HCT116 (cell line): ENCODE results near the gene NR2E1. TPM values are rescaled to one million over a fixed set of nuclear protein-coding genes. Genes with fewer than 3 reads are reported as not detected.

ENCODE experiments used
- ATAC-seq: fragments of 200-7000 bp; cut with Tn5 transposase; 2 replicates; pipeline ENCODE4 v1.9.1; 2020; ENCODE audit warnings: mild to moderate bottlenecking, moderate library complexity
- BruUV-seq: library from RNA; stranded (reverse); fragments of 400-500 nt; replicated peaks from 2 replicates; lab custom pipeline; 2021; lab: Mats Ljungman, UMichigan
- CTCF ChIA-PET: fragments of 300-600 bp; sonication (Branson Sonifier 250); formaldehyde crosslinking; loops from one replicate; lab custom pipeline; 2021; ENCODE audit warnings: antibody characterized with exemption; lab: Charles Lee
- POLR2A ChIA-PET: fragments of 300-600, 350-600 bp; sonication (Branson Sonifier 250); formaldehyde crosslinking; loops from one replicate; lab custom pipeline; 2021; ENCODE audit warnings: antibody characterized with exemption; lab: Charles Lee
- RAD21 ChIA-PET, 2 experiments: fragments of 300-600 bp; sonication (Branson Sonifier 250); formaldehyde crosslinking; loops; one replicate each; lab custom pipeline; 2023; ENCODE audit warnings: low total read pairs in 2 of 2; ENCODE audit not compliant: uncharacterized antibody in 2 of 2, unreplicated experiment in 2 of 2, low non-redundant PET in 1 of 2; lab: Charles Lee
- DNase-seq: peaks from one replicate; pipeline ENCODE4 v3.0.0-alpha.2; 2010; ENCODE audit warnings: low read depth, low spot score
- H2AFZ ChIP-seq: fragments of 200-600 bp; shearing (Covaris generic), sonication (generic); 2 replicates; pipeline ENCODE4 v1.6.1; 2017; ENCODE audit warnings: low read depth, mixed run types, mixed read lengths, antibody characterized with exemption, low read length; ENCODE audit not compliant: poor library complexity, severe bottlenecking
- H3K27ac ChIP-seq: 2 replicates; pipeline ENCODE4 v1.5.1; 2012; ENCODE audit warnings: low read depth, low read length
- H3K27me3 ChIP-seq: fragments of 200-600 bp; sonication (generic); 2 replicates; pipeline ENCODE4 v1.6.1; 2016; ENCODE audit warnings: mixed run types, low read length, mixed read lengths; ENCODE audit not compliant: insufficient read depth
- H3K36me3 ChIP-seq, 2 experiments: fragments of 200-500 bp in 1 of 2; fragments of 200-600 bp in 1 of 2; sonication (Bioruptor generic) in 1 of 2; sonication (generic) in 1 of 2; 2 replicates each; pipeline versions ENCODE4 v1.5.1 to v1.6.1; 2014 to 2016; ENCODE audit warnings: low read length in 2 of 2, inconsistent platforms in 1 of 2, mixed read lengths in 1 of 2, mixed run types in 1 of 2; ENCODE audit not compliant: insufficient read depth in 2 of 2, control insufficient read depth in 1 of 2
- H3K4me1 ChIP-seq, 2 experiments: fragments of 200-600 bp in 1 of 2; sonication (generic) in 1 of 2; 2 replicates each; pipeline versions ENCODE4 v1.5.1 to v1.6.1; 2012 to 2017; ENCODE audit warnings: low read length in 2 of 2, inconsistent platforms in 1 of 2, mild to moderate bottlenecking in 1 of 2, mixed read lengths in 1 of 2, mixed run types in 1 of 2, moderate library complexity in 1 of 2; ENCODE audit not compliant: insufficient read depth in 2 of 2, control insufficient read depth in 1 of 2
- H3K4me2 ChIP-seq: fragments of 200-600 bp; sonication (generic); 2 replicates; pipeline ENCODE4 v1.6.1; 2017; ENCODE audit warnings: mixed run types, low read length, mixed read lengths
- H3K4me3 ChIP-seq, 2 experiments: fragments of 200-600 bp in 1 of 2; sonication (generic) in 1 of 2; replicated peaks in 1 of 2; 2 replicates each; pipeline ENCODE4 v1.5.1; 2011 to 2016; ENCODE audit warnings: low read length in 2 of 2, control low read depth in 1 of 2, low read depth in 1 of 2, mild to moderate bottlenecking in 1 of 2, mixed read lengths in 1 of 2, mixed run types in 1 of 2
- H3K79me2 ChIP-seq: fragments of 200-600 bp; sonication (generic); 2 replicates; pipeline ENCODE4 v1.6.1; 2017; ENCODE audit warnings: mild to moderate bottlenecking, mixed run types, low read length, moderate library complexity, mixed read lengths; ENCODE audit not compliant: insufficient read depth
- H3K9ac ChIP-seq: fragments of 200-600 bp; sonication (generic); 2 replicates; pipeline ENCODE4 v1.6.1; 2016; ENCODE audit warnings: low read length, mixed read lengths
- H3K9me2 ChIP-seq: fragments of 200-600 bp; sonication (generic), shearing (Covaris generic); 2 replicates; pipeline ENCODE4 v1.6.1; 2017; ENCODE audit warnings: mixed run types, mild to moderate bottlenecking, moderate library complexity; ENCODE audit not compliant: insufficient read depth
- H3K9me3 ChIP-seq, 2 experiments: fragments of 200-500 bp in 1 of 2; fragments of 200-600 bp in 1 of 2; sonication (Bioruptor generic) in 1 of 2; sonication (generic) in 1 of 2; 2 replicates each; pipeline ENCODE4 v1.6.1; 2014 to 2017; ENCODE audit warnings: low read length in 2 of 2, mixed read lengths in 2 of 2, inconsistent platforms in 1 of 2, low read depth in 1 of 2, mild to moderate bottlenecking in 1 of 2, mixed run types in 1 of 2, moderate library complexity in 1 of 2; ENCODE audit not compliant: control insufficient read depth in 1 of 2, insufficient read depth in 1 of 2
- H4K20me1 ChIP-seq: fragments of 200-600 bp; sonication (generic), shearing (Covaris generic); 2 replicates; pipeline ENCODE4 v1.6.1; 2017; ENCODE audit warnings: mixed run types, mild to moderate bottlenecking, moderate library complexity; ENCODE audit not compliant: insufficient read depth
- CTCF ChIP-seq, 3 experiments: fragments of 200-600 bp in 1 of 3; sonication (generic) in 1 of 3; IDR thresholded peaks in 2 of 3; conservative IDR thresholded peaks in 1 of 3; 2 replicates each; pipeline ENCODE4 v1.5.1; 2012 to 2017; ENCODE audit warnings: low read depth in 2 of 3, low read length in 2 of 3, antibody characterized with exemption in 1 of 3, borderline replicate concordance in 1 of 3, control low read depth in 1 of 3, mild to moderate bottlenecking in 1 of 3, mixed read lengths in 1 of 3, mixed run types in 1 of 3, moderate library complexity in 1 of 3; ENCODE audit not compliant: insufficient read depth in 1 of 3
- POLR2A ChIP-seq: IDR thresholded peaks from 2 replicates; pipeline ENCODE4 v1.7.0; 2011; ENCODE audit warnings: borderline replicate concordance; ENCODE audit not compliant: insufficient read depth, insufficient read length; ENCODE audit errors: extremely low read depth
- REST ChIP-seq: IDR thresholded peaks from 2 replicates; pipeline ENCODE4 v1.6.1; 2012; ENCODE audit warnings: low read depth
- SIN3A ChIP-seq: IDR thresholded peaks from 2 replicates; pipeline ENCODE4 v1.6.1; 2012; ENCODE audit warnings: low read depth
- intact Hi-C: fragments of 100-400 bp; cut with micrococcal nuclease; formaldehyde crosslinking; loops from 2 replicates; pipeline ENCODE4 v1.10.0; 2022
- total RNA-seq: library from RNA; stranded (reverse); gene quantifications from one replicate; pipeline ENCODE4 v1.2.1, GENCODE V29; 2021; ENCODE audit not compliant: unreplicated experiment

The NR2E1 gene
- total RNA-seq, 1 experiment from 2014 or later = not detected

- TF ChIP-seq SIN3A (no peak), REST (no peak), POLR2A (no peak), CTCF (IDR thresholded peaks at IDR 0.05 in 2 of 3, conservative IDR thresholded peaks at IDR 0.05 in 1 of 3; ENCODE audit: borderline replicate concordance in 1 of 3, insufficient read depth in 1 of 3, low read depth in 2 of 3, low read length in 2 of 3) (no peak)
- POLR2A ChIA-PET = no interaction called here
- Histone ChIP-seq H4K20me1 (no peaks in the 10 kb centered on the region), H3K9me2 (no peaks in the 10 kb centered on the region), H3K79me2 (no peaks in the 10 kb centered on the region), H3K27me3 (0 out of 2 replicates have a peak, but pooled peaks cover 9% of the 10 kb centered on the region), H3K36me3 (no peaks in the 10 kb centered on the region), H3K27ac (no peak overlapping the region), H3K4me2 (no peak overlapping the region), H3K4me1 (no peaks in the 10 kb centered on the region), H3K9me3 (no peaks in the 10 kb centered on the region), H3K9ac (no peak overlapping the region), H2AFZ (no peak overlapping the region), H3K4me3 (no peak overlapping the region)
- intact Hi-C loops = no loop called here
- DNase-seq (no peak), ATAC-seq (no peak)
- RAD21 ChIA-PET = no interaction called here
- no TSS peak for BruUV-seq
- CTCF ChIA-PET = no interaction called here
Observed at GRCh38 chr6:108159981-108160380, 5.8 kb upstream of the NR2E1 start.
